Effector memory CD8-positive, alpha-beta T cell (primary cell): ENCODE results near the gene CNGA1.

Experiments
- ATAC-seq: fragments of 150-1000 bp; cut with Tn5 transposase; replicated peaks from 2 replicates; pipeline ENCODE4 v1.10.0; 2021; ENCODE audit warnings: mild to moderate bottlenecking, moderate library complexity
- DNase-seq, 3 experiments: peaks; one replicate each; pipeline ENCODE4 v3.0.0; 2021
- H3K27ac Mint-ChIP-seq, 2 donors: one replicate each; pipeline ENCODE4 v1.8.0; 2022; ENCODE audit warnings: mild to moderate bottlenecking in 2 of 2, mixed read lengths in 2 of 2, moderate library complexity in 2 of 2
- H3K27me3 Mint-ChIP-seq, 2 donors: one replicate each; pipeline ENCODE4 v1.8.0; 2022; ENCODE audit warnings: mixed read lengths in 2 of 2
- H3K36me3 Mint-ChIP-seq: one replicate; pipeline ENCODE4 v1.8.0; 2022; ENCODE audit warnings: mild to moderate bottlenecking, moderate library complexity, mixed read lengths; ENCODE audit not compliant: insufficient read depth
- H3K4me1 Mint-ChIP-seq, 2 donors: one replicate each; pipeline ENCODE4 v1.8.0; 2022; ENCODE audit warnings: low read depth in 2 of 2, mixed read lengths in 2 of 2
- H3K4me3 Mint-ChIP-seq, 2 donors: one replicate each; pipeline ENCODE4 v1.8.0; 2022; ENCODE audit warnings: mild to moderate bottlenecking in 2 of 2, mixed read lengths in 2 of 2, moderate library complexity in 2 of 2
- H3K9me3 Mint-ChIP-seq, 2 donors: one replicate each; pipeline ENCODE4 v1.8.0; 2022; ENCODE audit warnings: mixed read lengths in 2 of 2
- total RNA-seq, 9 experiments: gene quantifications; one replicate each; lab custom pipeline; 2026; lab: John Stamatoyannopoulos, UW

CNGA1 gene
- 0 to 0.23 (median 0.06) reads per million in 9 experiments for total RNA-seq

DNA sequence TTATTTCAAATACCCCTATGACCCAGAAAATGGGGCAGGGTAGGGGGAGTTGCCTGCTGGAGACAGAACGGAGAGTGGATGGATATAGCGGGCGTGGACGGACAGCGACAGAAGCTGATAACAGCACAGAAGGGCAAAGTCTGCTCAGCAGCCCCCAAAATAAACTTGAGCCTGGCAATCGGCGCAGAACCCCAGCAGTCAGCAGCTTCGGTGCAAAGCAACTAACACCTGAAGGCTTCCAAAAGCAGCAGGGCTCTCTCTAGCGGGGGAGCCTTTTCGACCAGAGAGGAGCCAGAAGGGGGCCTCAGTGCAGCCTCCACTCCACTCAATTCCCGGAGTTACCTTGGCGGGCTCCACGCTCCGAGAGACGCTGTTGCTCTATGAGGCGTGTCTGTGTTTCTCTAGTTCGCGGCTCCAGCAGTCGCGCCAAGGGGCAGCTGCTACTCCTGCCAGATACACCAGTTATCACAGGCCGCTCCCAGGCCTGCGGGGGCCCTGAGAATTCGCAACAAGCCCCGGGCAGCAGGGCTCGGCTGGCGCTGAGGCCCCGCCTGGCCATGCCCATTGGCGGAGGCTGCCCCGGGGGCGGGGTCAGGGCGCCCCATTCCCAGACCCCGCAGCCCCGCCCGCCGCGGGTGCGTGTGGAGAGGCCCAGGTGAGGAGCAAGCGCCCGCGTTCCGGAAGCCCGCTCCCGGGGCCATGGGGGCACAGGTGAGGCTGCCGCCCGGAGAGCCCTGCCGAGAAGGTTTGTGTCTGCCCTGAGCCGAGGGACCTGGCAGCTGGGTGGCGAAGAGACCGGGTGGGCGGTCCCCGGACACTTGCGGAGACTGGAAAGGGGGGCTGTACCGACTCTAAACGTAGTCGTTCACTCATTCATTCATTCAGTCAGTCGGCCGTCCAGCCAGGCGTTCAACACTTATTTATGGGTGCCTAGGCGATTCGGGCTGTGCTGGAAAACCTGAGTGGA is at the start of gene CNGA1, which contains the start of gene NIPAL1:
Gene CNGA1 (minus strand): TSS at position 541 of the 967 bp plus-strand sequence. CDS start 63,992 bp downstream, outside the sequence.
Gene NIPAL1 (plus strand): TSS at position 632 of the 967 bp plus-strand sequence. CDS start 68 bp downstream, at position 700.
- H3K4me1 Mint-ChIP-seq = peaks cover 4 to 7% of the 10 kb centered on the region in 2 donors
- no peaks in the 10 kb centered on the region for H3K9me3 Mint-ChIP-seq
- peaks cover 39 to 41% of the 10 kb centered on the region in 2 donors for H3K27me3 Mint-ChIP-seq
- ATAC-seq (peak; percentile 89), DNase-seq (peak; percentile 40 to 47 (median 46))
- H3K4me3 Mint-ChIP-seq = peak within 1 kb of the TSS; percentile 78 to 86
- no peak within 1 kb of the TSS for H3K27ac Mint-ChIP-seq
- H3K36me3 Mint-ChIP-seq = no peaks in the 10 kb centered on the region

- no peak overlapping the region for H3K4me3 Mint-ChIP-seq
- H3K27ac Mint-ChIP-seq = no peak overlapping the region
- peaks cover 0 to 1% of the 10 kb centered on the region in 2 donors for H3K9me3 Mint-ChIP-seq
These were observed 49.1 kb upstream of the CNGA1 start for GRCh38 chr4:48065587-48066052.

DNA sequence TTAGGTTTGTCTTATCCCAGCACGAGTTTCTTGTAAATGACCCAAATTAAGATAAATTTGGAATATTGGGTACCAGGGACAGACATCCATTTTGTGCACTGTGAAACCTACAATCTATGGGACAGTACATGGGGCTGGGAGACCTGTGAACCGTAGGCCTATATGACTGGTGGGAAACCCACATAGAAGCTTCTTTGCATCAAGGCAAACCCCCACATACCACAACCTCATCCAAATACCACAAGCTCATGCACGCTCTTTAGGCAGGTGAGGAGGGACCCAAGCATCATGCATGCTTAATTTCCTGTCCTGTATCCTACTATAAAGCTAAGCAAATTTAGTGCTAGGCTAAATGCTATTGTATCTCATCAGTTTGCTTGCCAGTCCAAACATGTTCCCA is 47.9 kb upstream of the CNGA1 start:
- peaks cover 24% of the 10 kb centered on the region for H3K36me3 Mint-ChIP-seq
- H3K4me3 Mint-ChIP-seq = no peak overlapping the region
- peak overlapping the region in 1 of 2 donors; percentile 9 for H3K27ac Mint-ChIP-seq
- peak; percentile 54 for ATAC-seq
- no peak for DNase-seq
- peaks cover 2 to 5% of the 10 kb centered on the region in 2 donors for H3K4me1 Mint-ChIP-seq
- peaks cover 0 to 28% of the 10 kb centered on the region in 2 donors for H3K27me3 Mint-ChIP-seq
- H3K9me3 Mint-ChIP-seq = peaks cover 0 to 4% of the 10 kb centered on the region in 2 donors

More at GRCh38 chr4:48065587-48066052, 49.1 kb upstream of the CNGA1 start:
- no peak for DNase-seq
- peaks cover 2 to 5% of the 10 kb centered on the region in 2 donors for H3K4me1 Mint-ChIP-seq
- peaks cover 35% of the 10 kb centered on the region for H3K36me3 Mint-ChIP-seq
- no peak for ATAC-seq
- peaks cover 0 to 18% of the 10 kb centered on the region in 2 donors for H3K27me3 Mint-ChIP-seq

DNA sequence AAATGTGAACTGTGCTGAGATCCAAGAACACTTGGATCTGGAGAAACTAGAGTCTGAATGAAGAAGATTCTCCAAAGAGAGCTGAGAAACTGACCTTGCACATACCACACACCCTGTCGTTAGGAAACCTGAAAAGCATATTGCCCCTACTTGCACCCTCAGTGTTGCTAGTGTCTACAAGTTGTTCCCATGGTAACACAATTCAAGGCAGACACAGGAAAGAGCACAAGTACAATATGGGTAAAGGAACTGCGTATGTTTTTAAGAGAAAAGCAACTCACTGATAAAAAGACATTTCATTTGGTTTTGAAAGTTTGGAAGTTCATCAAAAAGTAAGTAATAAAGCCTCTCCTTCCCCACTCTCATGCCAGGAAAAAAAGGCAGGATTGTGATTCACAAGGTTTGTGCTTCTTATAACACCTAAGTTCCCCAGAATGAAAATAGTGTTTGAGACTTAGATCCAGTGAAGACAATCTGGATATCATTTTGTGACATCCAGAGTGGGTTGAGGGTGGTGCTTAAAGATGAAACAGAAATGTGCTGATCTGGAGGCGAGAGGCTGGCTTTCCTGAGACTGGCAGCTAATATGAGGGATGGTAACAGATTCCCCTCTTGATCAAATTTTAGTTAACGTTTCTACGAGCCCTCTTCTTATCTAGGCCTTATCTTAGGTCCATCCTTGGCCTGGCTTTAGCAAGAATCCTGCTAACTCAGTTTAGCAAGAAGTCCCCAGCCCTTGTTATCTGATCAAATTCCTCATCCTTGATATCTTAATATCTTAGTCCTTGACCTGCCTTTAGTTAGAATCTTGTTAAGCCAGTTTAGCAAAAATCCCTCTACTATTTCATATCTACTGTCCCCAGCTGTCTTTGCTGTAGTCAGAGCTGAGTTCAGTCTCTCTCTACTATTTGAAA is 42.4 kb upstream of the CNGA1 start:
- no peak overlapping the region for H3K4me3 Mint-ChIP-seq

DNA sequence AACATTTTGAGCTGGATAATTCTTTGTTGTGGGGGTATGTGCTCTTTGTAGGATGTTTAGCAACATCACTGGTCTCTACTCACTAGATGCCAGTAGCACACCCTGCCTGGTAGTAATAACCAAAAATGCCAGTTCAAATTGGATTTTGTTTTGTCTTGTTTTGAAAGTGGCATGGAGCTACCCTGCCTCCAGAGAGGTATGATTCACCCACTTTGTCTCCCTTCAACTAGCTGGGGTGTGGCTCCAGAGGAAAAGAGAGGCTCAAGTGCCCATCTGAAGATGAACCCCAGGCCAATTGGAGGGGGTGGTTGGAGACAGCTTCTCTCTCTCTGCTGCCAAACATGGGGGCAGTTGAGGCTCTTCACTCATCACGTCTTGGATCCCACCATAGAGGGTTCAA is 34.6 kb upstream of the CNGA1 start:
- DNase-seq = no peak
- peaks cover 25% of the 10 kb centered on the region in 2 donors for H3K4me1 Mint-ChIP-seq
- peaks cover 6% of the 10 kb centered on the region for H3K36me3 Mint-ChIP-seq
- no peak overlapping the region for H3K4me3 Mint-ChIP-seq
- no peaks in the 10 kb centered on the region for H3K9me3 Mint-ChIP-seq
- no peak overlapping the region for H3K27ac Mint-ChIP-seq
- peaks cover 3 to 24% of the 10 kb centered on the region in 2 donors for H3K27me3 Mint-ChIP-seq
- ATAC-seq = no peak

More for the DNA sequence above, 42.4 kb upstream of the CNGA1 start:
- Mint-ChIP-seq H3K27me3 (peaks cover 0 to 28% of the 10 kb centered on the region in 2 donors), H3K36me3 (no peaks in the 10 kb centered on the region), H3K27ac (peak overlapping the region; percentile 6 to 15), H3K4me1 (peaks cover 5 to 7% of the 10 kb centered on the region in 2 donors), H3K9me3 (peaks cover 0 to 4% of the 10 kb centered on the region in 2 donors)
- ATAC-seq = peak; percentile 68
- DNase-seq = no peak

DNA sequence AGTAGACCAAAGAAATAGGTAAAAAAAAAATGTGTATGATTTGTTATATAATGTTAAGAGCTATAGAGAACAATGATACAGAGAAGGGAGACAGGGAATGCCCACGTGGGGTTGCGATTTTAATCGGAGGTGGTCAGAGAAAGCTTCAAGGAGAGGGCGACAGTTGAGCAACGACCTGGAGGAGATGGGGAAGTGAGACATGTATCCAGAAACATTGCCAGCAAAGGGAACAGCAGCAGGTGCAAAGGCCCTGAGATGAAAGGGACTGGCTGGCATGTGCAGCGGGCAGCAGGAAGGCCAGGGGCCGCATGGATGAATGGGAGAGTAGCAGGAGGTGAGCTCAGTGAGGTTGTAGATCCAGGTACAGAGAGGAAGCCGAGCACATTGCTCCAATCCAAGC is 33.0 kb upstream of the CNGA1 start:
- no peak for DNase-seq
- no peak overlapping the region for H3K27ac Mint-ChIP-seq
- H3K4me3 Mint-ChIP-seq = no peak overlapping the region
- H3K27me3 Mint-ChIP-seq = peaks cover 10 to 29% of the 10 kb centered on the region in 2 donors
- peaks cover 32 to 35% of the 10 kb centered on the region in 2 donors for H3K4me1 Mint-ChIP-seq
- no peak for ATAC-seq
- peaks cover 6% of the 10 kb centered on the region for H3K36me3 Mint-ChIP-seq
- H3K9me3 Mint-ChIP-seq = no peaks in the 10 kb centered on the region

- Mint-ChIP-seq H3K27ac (no peak overlapping the region), H3K9me3 (no peaks in the 10 kb centered on the region), H3K36me3 (peaks cover 6% of the 10 kb centered on the region), H3K27me3 (peaks cover 17 to 35% of the 10 kb centered on the region in 2 donors), H3K4me3 (peak overlapping the region; percentile 72 to 80), H3K4me1 (peaks cover 47% of the 10 kb centered on the region in 2 donors)
- no peak for ATAC-seq
- no peak for DNase-seq
These were observed 31.4 kb upstream of the CNGA1 start for GRCh38 chr4:48047896-48048295.

DNA sequence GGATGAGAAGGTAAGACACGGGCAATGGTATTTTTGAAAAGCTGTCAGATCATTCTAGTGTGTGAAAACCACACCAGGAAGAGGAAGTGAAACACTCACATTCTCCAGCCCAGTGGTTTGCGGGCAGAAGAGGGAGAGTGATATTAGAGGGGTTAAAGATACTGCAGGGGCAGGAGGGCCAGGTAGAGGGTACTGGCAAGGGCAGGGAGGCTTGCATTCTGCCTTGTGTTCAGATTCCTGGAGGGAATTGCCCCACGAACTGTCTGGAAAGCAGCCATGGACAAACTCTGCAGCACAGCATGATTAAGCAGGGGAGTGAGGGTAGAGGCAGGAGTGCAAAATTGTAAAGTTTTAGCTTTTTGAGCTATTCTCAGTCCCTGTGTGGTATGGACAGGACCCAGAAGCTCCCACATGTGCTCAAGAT is 31.0 kb upstream of the CNGA1 start:
- ATAC-seq = peak; percentile 92
- peaks cover 21 to 40% of the 10 kb centered on the region in 2 donors for H3K27me3 Mint-ChIP-seq
- H3K4me1 Mint-ChIP-seq = peaks cover 49 to 51% of the 10 kb centered on the region in 2 donors
- DNase-seq = peak; percentile 41 to 49 (median 41)
- no peaks in the 10 kb centered on the region for H3K9me3 Mint-ChIP-seq
- H3K4me3 Mint-ChIP-seq = peak overlapping the region; percentile 72 to 80
- H3K27ac Mint-ChIP-seq = peak overlapping the region; percentile 5 to 23
- peaks cover 6% of the 10 kb centered on the region for H3K36me3 Mint-ChIP-seq

GRCh38 chr4:48046059-48046458 is 29.6 kb upstream of the CNGA1 start:
- peaks cover 35 to 51% of the 10 kb centered on the region in 2 donors for H3K27me3 Mint-ChIP-seq
- no peak for DNase-seq
- peak overlapping the region in 1 of 2 donors; percentile 21 for H3K27ac Mint-ChIP-seq
- peak overlapping the region in 1 of 2 donors; percentile 72 for H3K4me3 Mint-ChIP-seq
- peaks cover 6% of the 10 kb centered on the region for H3K36me3 Mint-ChIP-seq
- H3K4me1 Mint-ChIP-seq = peaks cover 49 to 52% of the 10 kb centered on the region in 2 donors
- no peak for ATAC-seq
- no peaks in the 10 kb centered on the region for H3K9me3 Mint-ChIP-seq

- DNase-seq = no peak
- ATAC-seq = peak; percentile 18
- peaks cover 4% of the 10 kb centered on the region for H3K36me3 Mint-ChIP-seq
- H3K27ac Mint-ChIP-seq = no peak overlapping the region
- peaks cover 40 to 45% of the 10 kb centered on the region in 2 donors for H3K27me3 Mint-ChIP-seq
- no peaks in the 10 kb centered on the region for H3K9me3 Mint-ChIP-seq
- peak overlapping the region in 1 of 2 donors; percentile 14 for H3K4me3 Mint-ChIP-seq
- peaks cover 46 to 50% of the 10 kb centered on the region in 2 donors for H3K4me1 Mint-ChIP-seq
These were observed 27.8 kb upstream of the CNGA1 start for GRCh38 chr4:48044298-48044697.

DNA sequence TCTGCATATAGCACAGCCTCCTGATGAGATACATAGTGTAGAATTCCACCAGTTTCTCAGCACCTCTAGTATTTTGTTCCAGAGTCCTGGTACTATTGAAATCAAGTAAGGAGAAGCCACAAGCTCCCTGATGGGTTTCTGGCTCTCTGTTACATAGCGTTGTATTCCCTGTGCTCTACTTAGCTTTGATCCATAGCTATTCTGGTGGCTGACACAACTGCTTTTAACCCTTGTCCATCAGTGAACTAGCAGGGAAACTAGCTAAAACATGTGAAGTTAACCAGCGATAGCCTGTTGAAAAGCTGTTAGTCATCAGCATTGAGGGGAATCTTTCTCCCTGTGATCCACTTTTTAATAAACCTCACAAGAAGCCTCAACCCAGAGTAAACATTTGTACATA is 27.0 kb upstream of the CNGA1 start:
- no peak for DNase-seq
- no peak overlapping the region for H3K4me3 Mint-ChIP-seq
- peaks cover 4% of the 10 kb centered on the region for H3K36me3 Mint-ChIP-seq
- peaks cover 40 to 41% of the 10 kb centered on the region in 2 donors for H3K27me3 Mint-ChIP-seq
- H3K9me3 Mint-ChIP-seq = no peaks in the 10 kb centered on the region
- peaks cover 44 to 46% of the 10 kb centered on the region in 2 donors for H3K4me1 Mint-ChIP-seq
- ATAC-seq = no peak
- H3K27ac Mint-ChIP-seq = no peak overlapping the region

DNA sequence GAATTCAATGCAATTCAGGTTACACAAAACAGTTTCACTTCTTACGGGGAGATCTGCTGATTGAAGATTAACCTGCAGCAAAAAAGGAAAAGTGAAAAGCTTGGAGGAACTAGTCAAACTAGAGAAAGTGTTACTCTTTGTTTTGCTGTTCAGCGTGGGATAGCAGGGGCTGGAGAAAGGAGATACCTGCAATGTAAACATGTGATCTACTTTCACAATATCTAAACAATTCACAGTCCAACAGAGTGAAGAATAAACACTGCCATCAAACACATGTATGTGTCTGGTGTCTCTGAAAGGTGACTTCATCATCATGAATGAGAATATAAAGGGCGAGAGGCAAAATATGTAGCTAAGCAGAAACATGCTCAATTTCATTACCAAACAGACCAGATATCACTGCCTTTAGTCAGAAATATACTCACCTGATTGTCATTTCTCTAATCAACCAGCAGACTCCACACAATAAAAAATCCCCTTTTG is 26.5 kb upstream of the CNGA1 start:
- no peak overlapping the region for H3K27ac Mint-ChIP-seq
- DNase-seq = no peak
- peaks cover 43 to 44% of the 10 kb centered on the region in 2 donors for H3K4me1 Mint-ChIP-seq
- H3K4me3 Mint-ChIP-seq = no peak overlapping the region
- peaks cover 40 to 41% of the 10 kb centered on the region in 2 donors for H3K27me3 Mint-ChIP-seq
- no peaks in the 10 kb centered on the region for H3K9me3 Mint-ChIP-seq
- H3K36me3 Mint-ChIP-seq = peaks cover 4% of the 10 kb centered on the region
- no peak for ATAC-seq
